ENCODE data around the gene EZH1.
"Not testable (repeated sequence)": the region's sequence is repeated elsewhere in the genome, so short reads cannot be mapped to it uniquely, and the experiment has no call there.

The EZH1 gene

GRCh38 chr17:42772945-42773289 is 28.1 kb upstream of the EZH1 start:
- no peak for DNase-seq (ENCODE audit: low spot score)

- not testable (repeated sequence) for DNase-seq (ENCODE audit: low spot score)
Measured at GRCh38 chr17:42769964-42770363, 25.1 kb upstream of the EZH1 start.

- DNase-seq (ENCODE audit: low spot score), result not testable (repeated sequence)
Measured at GRCh38 chr17:42768006-42768405, 23.2 kb upstream of the EZH1 start.

GRCh38 chr17:42767512-42767911 is 22.7 kb upstream of the EZH1 start:
- DNase-seq (ENCODE audit: low spot score), result no peak

- no peak for DNase-seq (ENCODE audit: low spot score)
Measured at GRCh38 chr17:42766124-42766523, 21.3 kb upstream of the EZH1 start.

- DNase-seq (ENCODE audit: low spot score), result no peak
Measured at GRCh38 chr17:42761638-42762037, 16.8 kb upstream of the EZH1 start.

- DNase-seq (ENCODE audit: low spot score), result no peak
Measured at GRCh38 chr17:42760652-42761581, 16.1 kb upstream of the EZH1 start, which contains the start of gene RAMP2. Gene RAMP2, plus strand, starts transcription at chr17:42761227. Its CDS starts 35 bp downstream, at chr17:42761262.

GRCh38 chr17:42759982-42760651 is 15.3 kb upstream of the EZH1 start:
- peak; percentile 31 for DNase-seq (ENCODE audit: low spot score)

GRCh38 chr17:42754782-42755181 is 9.9 kb upstream of the EZH1 start:
- DNase-seq (ENCODE audit: low spot score), result no peak

GRCh38 chr17:42751628-42752027 is 6.8 kb upstream of the EZH1 start:
- DNase-seq (ENCODE audit: low spot score), result no peak

- no peak for DNase-seq (ENCODE audit: low spot score)
Measured at GRCh38 chr17:42750739-42751344, 6.0 kb upstream of the EZH1 start.

- DNase-seq (ENCODE audit: low spot score), result no peak
Measured at GRCh38 chr17:42748908-42749798, 4.3 kb upstream of the EZH1 start.

- DNase-seq (ENCODE audit: low spot score), result no peak
Measured at GRCh38 chr17:42748202-42748907, 3.5 kb upstream of the EZH1 start.

GRCh38 chr17:42744283-42744805 is 496 bp downstream of the EZH1 start:
- DNase-seq (ENCODE audit: low spot score), result peak; percentile 83

- DNase-seq (ENCODE audit: low spot score), result no peak
Measured at GRCh38 chr17:42743595-42744282, 1.1 kb downstream of the EZH1 start.

GRCh38 chr17:42742916-42743315 is 1.9 kb downstream of the EZH1 start:
- not testable (repeated sequence) for DNase-seq (ENCODE audit: low spot score)

GRCh38 chr17:42740699-42741098 is 4.1 kb downstream of the EZH1 start:
- no peak for DNase-seq (ENCODE audit: low spot score)

GRCh38 chr17:42725143-42725542 is 19.7 kb downstream of the EZH1 start:
- DNase-seq (ENCODE audit: low spot score), result no peak

- DNase-seq (ENCODE audit: low spot score), result no peak
Measured at GRCh38 chr17:42723636-42724035, 21.2 kb downstream of the EZH1 start.

- peak; percentile 86 for DNase-seq (ENCODE audit: low spot score)
Measured at GRCh38 chr17:42720996-42721583, 23.8 kb downstream of the EZH1 start.
